Cardiac muscle cell (in vitro differentiated cells and primary cell): ENCODE measurements around the gene MSH3. TPM values are rescaled to one million over a fixed set of nuclear protein-coding genes. Genes with fewer than 3 reads are reported as not detected.

Experiments
- DNase-seq, 2 donors: peaks; one replicate each; pipeline versions ENCODE4 v3.0.0 to v3.0.0-alpha.2; 2010 to 2017; ENCODE audit warnings: low read depth in 1 of 2, low spot score in 1 of 2
- H3K27ac ChIP-seq: fragments of 200-600 bp; sonication (generic); 2 replicates; pipeline ENCODE4 v1.5.1; 2016
- H3K27me3 ChIP-seq: fragments of 200-600 bp; sonication (generic); 2 replicates; pipeline ENCODE4 v1.6.0; 2016; ENCODE audit warnings: control low read depth
- H3K36me3 ChIP-seq: fragments of 200-600 bp; sonication (generic); 2 replicates; pipeline ENCODE4 v1.5.1; 2016; ENCODE audit warnings: control low read depth
- H3K4me1 ChIP-seq: fragments of 200-600 bp; sonication (generic); 2 replicates; pipeline ENCODE4 v1.8.1; 2017; ENCODE audit warnings: low read depth, mild to moderate bottlenecking, mixed run types
- H3K4me3 ChIP-seq: fragments of 200-600 bp; sonication (generic); 2 replicates; pipeline ENCODE4 v1.5.1; 2016; ENCODE audit warnings: mild to moderate bottlenecking
- H3K9me3 ChIP-seq: fragments of 200-600 bp; sonication (generic); 2 replicates; pipeline ENCODE4 v1.5.1; 2017; ENCODE audit warnings: low read depth, mild to moderate bottlenecking, control low read depth
- polyA plus RNA-seq: library from polyadenylated mRNA; unstranded; fragments of >200 nt; fragmentation: Nextera tagmentation; extraction: Ambion mirVana; gene quantifications from 2 replicates; pipeline ENCODE4 v1.2.1, GENCODE V29; 2016
- total RNA-seq: library from RNA; depleted of rRNA; stranded (reverse); fragments of >200 nt; gene quantifications from 2 replicates; pipeline ENCODE4 v1.2.3, GENCODE V29; 2016
- TF ChIP-seq, protein P1 (sequence below): IDR thresholded peaks from 2 replicates; pipeline ENCODE4 v1.5.1; 2012; ENCODE audit warnings: low read depth, mild to moderate bottlenecking, low read length

Gene MSH3
- total and polyA plus RNA-seq, 2 experiments from 2014 or later = 11.3 to 11.4 TPM

- H3K27ac ChIP-seq = no peak overlapping the region
- no peak for DNase-seq
- H3K4me3 ChIP-seq = no peak overlapping the region
- H3K27me3 ChIP-seq = no peaks in the 10 kb centered on the region
- no peaks in the 10 kb centered on the region for H3K9me3 ChIP-seq
- TF ChIP-seq, protein P1, sequence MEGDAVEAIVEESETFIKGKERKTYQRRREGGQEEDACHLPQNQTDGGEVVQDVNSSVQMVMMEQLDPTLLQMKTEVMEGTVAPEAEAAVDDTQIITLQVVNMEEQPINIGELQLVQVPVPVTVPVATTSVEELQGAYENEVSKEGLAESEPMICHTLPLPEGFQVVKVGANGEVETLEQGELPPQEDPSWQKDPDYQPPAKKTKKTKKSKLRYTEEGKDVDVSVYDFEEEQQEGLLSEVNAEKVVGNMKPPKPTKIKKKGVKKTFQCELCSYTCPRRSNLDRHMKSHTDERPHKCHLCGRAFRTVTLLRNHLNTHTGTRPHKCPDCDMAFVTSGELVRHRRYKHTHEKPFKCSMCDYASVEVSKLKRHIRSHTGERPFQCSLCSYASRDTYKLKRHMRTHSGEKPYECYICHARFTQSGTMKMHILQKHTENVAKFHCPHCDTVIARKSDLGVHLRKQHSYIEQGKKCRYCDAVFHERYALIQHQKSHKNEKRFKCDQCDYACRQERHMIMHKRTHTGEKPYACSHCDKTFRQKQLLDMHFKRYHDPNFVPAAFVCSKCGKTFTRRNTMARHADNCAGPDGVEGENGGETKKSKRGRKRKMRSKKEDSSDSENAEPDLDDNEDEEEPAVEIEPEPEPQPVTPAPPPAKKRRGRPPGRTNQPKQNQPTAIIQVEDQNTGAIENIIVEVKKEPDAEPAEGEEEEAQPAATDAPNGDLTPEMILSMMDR = no peak
- no peaks in the 10 kb centered on the region for H3K4me1 ChIP-seq
- H3K36me3 ChIP-seq = no peaks in the 10 kb centered on the region
These were observed 58.5 kb downstream of the MSH3 start for GRCh38 chr5:80712919-80713318.

DNA sequence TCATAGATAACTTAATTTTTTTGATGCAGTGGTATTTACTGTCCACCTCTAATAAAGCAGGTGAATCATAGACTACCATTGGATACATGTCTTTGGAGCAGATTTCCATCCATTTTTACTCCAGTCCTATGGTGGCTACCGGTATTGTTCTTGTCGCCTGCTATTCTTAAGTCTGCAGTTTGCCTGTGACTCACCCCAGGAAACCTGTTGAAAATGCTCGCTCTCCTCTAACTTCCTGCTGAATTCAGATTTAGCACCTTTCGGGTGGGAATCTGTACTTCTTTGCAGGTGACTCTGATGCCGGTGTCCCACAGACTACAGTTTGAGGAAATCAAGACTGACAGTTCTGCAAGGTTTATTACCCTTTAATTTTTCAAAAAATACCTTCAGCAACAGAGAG lies 59.2 kb downstream of the MSH3 start:
- Histone ChIP-seq H3K36me3 (no peaks in the 10 kb centered on the region), H3K9me3 (no peaks in the 10 kb centered on the region), H3K4me3 (no peak overlapping the region), H3K4me1 (no peaks in the 10 kb centered on the region), H3K27ac (no peak overlapping the region), H3K27me3 (no peaks in the 10 kb centered on the region)
- TF ChIP-seq, protein P1 = no peak
- DNase-seq = no peak

DNA sequence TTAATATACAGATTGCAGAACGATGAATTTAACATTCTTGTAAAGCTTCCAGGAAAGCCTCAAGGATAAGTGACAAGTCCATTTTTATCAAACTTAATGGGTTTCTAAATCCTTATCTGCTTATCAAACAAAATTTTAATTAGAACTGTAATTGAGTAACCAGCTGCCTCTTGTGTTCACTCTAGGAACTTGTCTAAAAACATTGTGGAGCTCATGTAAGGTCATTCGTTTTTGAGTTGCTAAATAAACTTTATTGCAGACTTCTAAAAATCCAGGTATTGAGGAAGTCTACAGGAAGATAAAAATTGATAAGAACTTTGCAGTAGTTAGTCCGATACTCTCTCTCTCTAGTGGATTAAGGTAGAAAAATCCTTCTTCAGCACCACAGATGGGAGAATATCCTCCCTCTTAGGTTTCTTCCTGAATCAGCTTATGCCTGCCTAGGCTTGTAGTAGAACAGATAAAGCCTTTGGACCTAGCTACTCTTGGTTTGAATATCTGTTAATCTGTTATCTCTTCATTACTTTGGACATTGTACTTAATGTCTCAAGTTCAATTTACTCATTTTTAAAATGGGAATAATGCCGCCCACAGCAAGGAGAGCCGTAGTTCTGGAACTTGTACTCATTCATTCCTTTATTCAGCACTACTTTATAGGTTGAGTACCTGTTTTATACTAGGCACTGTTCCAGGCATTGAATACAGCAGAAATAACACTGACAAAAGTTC lies 60.3 kb downstream of the MSH3 start:
- H3K4me3 ChIP-seq = no peak overlapping the region
- no peaks in the 10 kb centered on the region for H3K9me3 ChIP-seq
- no peaks in the 10 kb centered on the region for H3K27me3 ChIP-seq
- H3K36me3 ChIP-seq = no peaks in the 10 kb centered on the region
- DNase-seq = no peak
- H3K27ac ChIP-seq = no peak overlapping the region
- H3K4me1 ChIP-seq = no peaks in the 10 kb centered on the region
- TF ChIP-seq, protein P1 = no peak

GRCh38 chr5:80715887-80716286 lies 61.4 kb downstream of the MSH3 start:
- Histone ChIP-seq H3K4me3 (no peak overlapping the region), H3K4me1 (no peaks in the 10 kb centered on the region), H3K36me3 (no peaks in the 10 kb centered on the region), H3K27me3 (no peaks in the 10 kb centered on the region), H3K27ac (no peak overlapping the region), H3K9me3 (no peaks in the 10 kb centered on the region)
- TF ChIP-seq, protein P1 = no peak
- DNase-seq = no peak

DNA sequence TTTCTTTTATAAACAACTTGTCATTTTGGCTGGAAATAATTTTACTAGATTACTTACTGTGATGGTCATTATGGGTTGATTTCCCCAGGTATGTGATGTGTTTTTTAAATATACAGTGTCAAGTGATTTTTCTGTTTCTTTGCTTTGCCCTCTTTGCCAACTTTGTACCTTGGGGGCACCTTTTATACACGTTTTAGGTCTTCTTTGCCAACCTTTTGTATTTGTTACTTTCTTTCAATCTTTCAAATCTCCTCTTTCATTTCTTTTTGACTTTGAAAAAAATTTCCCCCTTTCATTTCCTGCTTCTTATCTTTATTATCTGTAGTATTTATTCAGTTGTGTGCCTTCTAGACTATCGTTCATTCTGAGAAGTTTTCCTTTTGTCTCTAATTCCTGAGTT lies 65.7 kb downstream of the MSH3 start:
- Histone ChIP-seq H3K27ac (no peak overlapping the region), H3K36me3 (no peaks in the 10 kb centered on the region), H3K4me3 (no peak overlapping the region), H3K4me1 (no peaks in the 10 kb centered on the region), H3K9me3 (no peaks in the 10 kb centered on the region), H3K27me3 (no peaks in the 10 kb centered on the region)
- TF ChIP-seq, protein P1 = no peak
- no peak for DNase-seq

DNA sequence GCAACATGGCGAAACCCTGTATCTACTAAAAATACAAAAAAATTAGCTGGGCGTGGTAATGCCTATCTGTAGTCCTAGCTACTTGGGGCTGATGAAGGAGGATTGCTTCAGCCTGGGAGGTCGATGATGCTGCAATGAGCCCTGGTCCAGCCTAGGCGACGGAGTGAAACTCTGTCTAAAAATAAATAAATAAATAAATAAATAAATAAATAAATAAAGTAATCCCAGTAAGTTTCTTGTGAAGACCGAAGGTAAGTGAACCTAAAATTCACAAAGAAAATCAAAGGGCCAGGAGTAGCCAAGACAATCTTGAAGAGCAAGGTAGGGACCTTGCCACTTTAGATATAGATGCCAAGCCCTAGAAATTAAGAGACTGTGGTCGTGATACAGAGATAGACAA lies 68.5 kb downstream of the MSH3 start:
- DNase-seq = no peak
- H3K27me3 ChIP-seq = no peaks in the 10 kb centered on the region
- no peaks in the 10 kb centered on the region for H3K9me3 ChIP-seq
- no peak overlapping the region for H3K27ac ChIP-seq
- H3K36me3 ChIP-seq = no peaks in the 10 kb centered on the region
- TF ChIP-seq, protein P1 = no peak
- H3K4me3 ChIP-seq = no peak overlapping the region
- H3K4me1 ChIP-seq = no peaks in the 10 kb centered on the region
